ENCODE data around the gene CHN2. TPM values are rescaled to one million over a fixed set of nuclear protein-coding genes. Genes with fewer than 3 reads are reported as not detected.

Gene CHN2
- total and polyA plus RNA-seq, 8 donors = 8.2 to 32.9 (median 24.0) TPM

GRCh38 chr7:29234438-29234837 lies 39.9 kb downstream of the CHN2 start:
- Histone ChIP-seq H3K4me3 (no peak overlapping the region), H3K36me3 (no peaks in the 10 kb centered on the region), H3K4me1 (peaks cover 6 to 15% (median 8%) of the 10 kb centered on the region in 3 donors), H3K27me3 (no peaks in the 10 kb centered on the region), H3K9me3 (no peaks in the 10 kb centered on the region), H3K27ac (no peak overlapping the region)
- 78 to 81% methylated on average over 2 of the region's 2 CpGs for WGBS, 2 donors
- no peak for TF ChIP-seq CTCF (IDR thresholded peaks at IDR 0.05)
- FAIRE-seq (no peak), DNase-seq (no peak), ATAC-seq (no peak)
- intact Hi-C loops (cut with DNase I) = no loop called here

DNA sequence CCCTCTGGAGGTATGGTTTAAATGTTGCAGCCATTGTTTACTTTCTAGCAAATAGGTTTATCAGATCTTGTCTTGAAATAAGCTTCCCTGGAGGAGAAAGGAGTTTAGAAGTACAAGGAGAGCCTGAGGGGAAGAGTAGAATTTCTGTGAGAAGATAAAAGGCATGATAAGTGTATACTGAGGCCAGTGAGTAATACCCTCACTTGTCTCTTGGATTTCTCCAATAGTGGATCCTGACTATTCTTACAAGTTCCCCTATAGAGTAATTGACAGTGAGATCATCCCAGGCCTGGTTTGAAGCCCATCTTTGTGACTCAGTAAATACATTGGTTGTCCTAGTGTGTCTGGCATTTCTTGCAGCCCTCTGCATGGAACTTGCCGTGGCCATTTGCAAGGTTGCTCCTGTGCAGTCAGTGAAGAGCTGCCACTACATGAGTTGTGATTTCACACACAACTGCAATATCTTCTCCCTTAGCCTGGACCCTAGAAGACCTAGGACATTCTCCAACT lies 41.6 kb downstream of the CHN2 start:
- Histone ChIP-seq H3K4me1 (peaks cover 5 to 6% (median 6%) of the 10 kb centered on the region in 3 donors), H3K4me3 (no peak overlapping the region), H3K36me3 (no peaks in the 10 kb centered on the region), H3K9me3 (no peaks in the 10 kb centered on the region), H3K27ac (no peak overlapping the region), H3K27me3 (no peaks in the 10 kb centered on the region)
- FAIRE-seq (no peak), ATAC-seq (no peak), DNase-seq (no peak)
- no peak for TF ChIP-seq CTCF (IDR thresholded peaks at IDR 0.05)
- intact Hi-C loops (cut with DNase I) = no loop called here
- 98 to 100% methylated on average over 1 of the region's 1 CpG for WGBS, 2 donors

DNA sequence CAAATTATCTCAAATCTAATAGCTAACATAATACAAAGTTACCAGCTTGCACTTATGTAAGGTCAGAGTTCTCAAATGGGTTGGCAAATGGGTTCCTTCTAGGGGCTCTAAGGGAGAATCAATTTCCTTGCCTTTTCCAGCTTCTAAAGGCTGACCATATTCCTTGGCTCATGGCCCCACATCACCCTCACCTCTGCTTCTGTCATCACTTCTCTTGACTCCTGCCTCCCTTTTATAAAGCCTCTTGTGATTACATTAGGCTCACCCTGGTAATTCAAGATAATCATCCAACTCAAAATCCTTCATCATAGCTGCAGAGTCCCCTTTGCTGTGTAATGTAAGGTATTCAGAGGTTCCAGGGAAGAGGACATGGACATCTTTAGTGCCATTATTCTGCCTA lies 42.1 kb downstream of the CHN2 start:
- Histone ChIP-seq H3K4me1 (peaks cover 0 to 6% (median 6%) of the 10 kb centered on the region in 3 donors), H3K4me3 (no peak overlapping the region), H3K27me3 (no peaks in the 10 kb centered on the region), H3K9me3 (no peaks in the 10 kb centered on the region), H3K27ac (no peak overlapping the region), H3K36me3 (no peaks in the 10 kb centered on the region)
- DNase-seq (no peak), FAIRE-seq (no peak), ATAC-seq (no peak)
- no peak for TF ChIP-seq CTCF (IDR thresholded peaks at IDR 0.05)
- intact Hi-C loops (cut with DNase I) = no loop called here

- H3K36me3 ChIP-seq = no peaks in the 10 kb centered on the region
- no peaks in the 10 kb centered on the region for H3K27me3 ChIP-seq
- DNase-seq (no peak), ATAC-seq (peak in 3 of 4 donors; percentile 36 to 58 (median 48)), FAIRE-seq (no peak)
- peaks cover 0 to 6% (median 6%) of the 10 kb centered on the region in 3 donors for H3K4me1 ChIP-seq
- 90 to 95% methylated on average over 3 of the region's 3 CpGs for WGBS, 2 donors
- TF ChIP-seq CTCF (IDR thresholded peaks at IDR 0.05) = no peak
- H3K9me3 ChIP-seq = no peaks in the 10 kb centered on the region
- intact Hi-C loops (cut with DNase I) = no loop called here
- H3K27ac ChIP-seq = no peak overlapping the region
- no peak overlapping the region for H3K4me3 ChIP-seq
Observed at GRCh38 chr7:29237489-29237888, 42.9 kb downstream of the CHN2 start.

DNA sequence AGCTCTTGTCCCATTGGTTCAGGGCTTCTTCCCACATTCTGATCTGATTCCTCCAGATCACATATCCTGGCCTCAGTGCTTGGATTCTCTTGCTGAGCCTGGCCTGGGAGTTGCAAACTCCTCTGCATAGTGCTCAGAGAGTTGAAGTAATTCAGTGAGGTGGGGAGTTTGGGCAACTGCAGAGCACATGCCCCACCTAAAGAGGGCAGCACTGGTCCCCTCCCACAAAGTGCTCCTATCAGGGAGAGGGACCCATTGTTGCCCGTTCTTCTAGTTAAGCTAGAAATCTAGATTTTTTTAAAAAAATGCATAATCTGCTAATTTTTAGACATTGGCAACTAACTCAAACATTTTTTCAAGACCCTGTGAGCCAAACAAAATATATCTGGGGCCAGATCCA lies 45.1 kb downstream of the CHN2 start:
- DNase-seq = no peak

More for the DNA sequence above, 45.1 kb downstream of the CHN2 start:
- WGBS, 2 donors = 77 to 86% methylated on average over 1 of the region's 1 CpG
- ATAC-seq = peak; percentile 62 to 88 (median 76)
- Histone ChIP-seq H3K4me1 (peaks cover 0 to 6% (median 2%) of the 10 kb centered on the region in 3 donors), H3K27me3 (no peaks in the 10 kb centered on the region), H3K4me3 (no peak overlapping the region), H3K27ac (no peak overlapping the region), H3K36me3 (no peaks in the 10 kb centered on the region), H3K9me3 (no peaks in the 10 kb centered on the region)
- no peak for FAIRE-seq
- intact Hi-C loops (cut with DNase I) = no loop called here
- peak in 2 of 4 donors; percentile 12 to 40 for TF ChIP-seq CTCF (IDR thresholded peaks at IDR 0.05)
